HL-60 (cell line): ENCODE measurements around the gene ERLEC1.

Experiments
- CTCF ChIP-seq: IDR thresholded peaks from one replicate; pipeline ENCODE4 v1.5.1; 2011; ENCODE audit warnings: low read length, control low read depth, inconsistent platforms; ENCODE audit not compliant: insufficient read depth
- POLR2AphosphoS5 ChIP-seq: IDR thresholded peaks from 2 replicates; pipeline ENCODE4 v1.6.1; 2012; ENCODE audit warnings: low read depth
- REST ChIP-seq: IDR thresholded peaks from 2 replicates; pipeline ENCODE4 v1.6.1; 2012; ENCODE audit warnings: low read depth; ENCODE audit not compliant: insufficient replicate concordance
- SPI1 ChIP-seq: IDR thresholded peaks from 2 replicates; pipeline ENCODE4 v1.6.1; 2012; ENCODE audit warnings: low read depth, mild to moderate bottlenecking, borderline replicate concordance

GRCh38 chr2:53750041-53750768 is 36.6 kb upstream of the ERLEC1 start:
- TF ChIP-seq CTCF, result no peak
- TF ChIP-seq POLR2AphosphoS5, result no peak
- no peak for TF ChIP-seq SPI1
- TF ChIP-seq REST, result no peak
